ENCODE data around the gene WDFY3. TPM values are rescaled to one million over a fixed set of nuclear protein-coding genes. Genes with fewer than 3 reads are reported as not detected.

The WDFY3 gene
- total RNA-seq, 1 donor from 2014 or later: 55.8 TPM

GRCh38 chr4:84971319-84971932 is 4.9 kb upstream of the WDFY3 start:
- no peak overlapping the region for H3K27ac Mint-ChIP-seq
- Histone ChIP-seq H2AFZ (replicated peaks) (no peak overlapping the region), H3K4me1 (peaks cover 7% of the 10 kb centered on the region), H3K9me3 (ENCODE audit: low read depth) (no peaks in the 10 kb centered on the region), H3K27me3 (peaks cover 7% of the 10 kb centered on the region), H3K27ac (no peak overlapping the region), H3K9ac (no peak overlapping the region), H3F3A (ENCODE audit: low read depth) (peaks cover 8% of the 10 kb centered on the region), H4K20me1 (ENCODE audit: low read depth) (no peaks in the 10 kb centered on the region), H3K4me2 (no peak overlapping the region), H3K4me3 (no peak overlapping the region), H3K36me3 (no peaks in the 10 kb centered on the region), H3K79me2 (ENCODE audit: low read depth) (no peaks in the 10 kb centered on the region)
- TF ChIP-seq, protein P1, sequence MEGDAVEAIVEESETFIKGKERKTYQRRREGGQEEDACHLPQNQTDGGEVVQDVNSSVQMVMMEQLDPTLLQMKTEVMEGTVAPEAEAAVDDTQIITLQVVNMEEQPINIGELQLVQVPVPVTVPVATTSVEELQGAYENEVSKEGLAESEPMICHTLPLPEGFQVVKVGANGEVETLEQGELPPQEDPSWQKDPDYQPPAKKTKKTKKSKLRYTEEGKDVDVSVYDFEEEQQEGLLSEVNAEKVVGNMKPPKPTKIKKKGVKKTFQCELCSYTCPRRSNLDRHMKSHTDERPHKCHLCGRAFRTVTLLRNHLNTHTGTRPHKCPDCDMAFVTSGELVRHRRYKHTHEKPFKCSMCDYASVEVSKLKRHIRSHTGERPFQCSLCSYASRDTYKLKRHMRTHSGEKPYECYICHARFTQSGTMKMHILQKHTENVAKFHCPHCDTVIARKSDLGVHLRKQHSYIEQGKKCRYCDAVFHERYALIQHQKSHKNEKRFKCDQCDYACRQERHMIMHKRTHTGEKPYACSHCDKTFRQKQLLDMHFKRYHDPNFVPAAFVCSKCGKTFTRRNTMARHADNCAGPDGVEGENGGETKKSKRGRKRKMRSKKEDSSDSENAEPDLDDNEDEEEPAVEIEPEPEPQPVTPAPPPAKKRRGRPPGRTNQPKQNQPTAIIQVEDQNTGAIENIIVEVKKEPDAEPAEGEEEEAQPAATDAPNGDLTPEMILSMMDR (IDR thresholded peaks at IDR 0.05): peak; percentile 69
- no peak for TF ChIP-seq EZH2phosphoT487 (IDR thresholded peaks at IDR 0.05)
- no peaks in the 10 kb centered on the region for H3K36me3 Mint-ChIP-seq
- no peaks in the 10 kb centered on the region for H3K27me3 Mint-ChIP-seq (ENCODE audit: insufficient read depth, low read depth)
- DNase-seq (ENCODE audit: low spot score): peak; percentile 49
- H3K4me3 Mint-ChIP-seq: no peak overlapping the region
- peaks cover 15% of the 10 kb centered on the region for H3K4me1 Mint-ChIP-seq
- H3K9me3 Mint-ChIP-seq: no peaks in the 10 kb centered on the region

DNA sequence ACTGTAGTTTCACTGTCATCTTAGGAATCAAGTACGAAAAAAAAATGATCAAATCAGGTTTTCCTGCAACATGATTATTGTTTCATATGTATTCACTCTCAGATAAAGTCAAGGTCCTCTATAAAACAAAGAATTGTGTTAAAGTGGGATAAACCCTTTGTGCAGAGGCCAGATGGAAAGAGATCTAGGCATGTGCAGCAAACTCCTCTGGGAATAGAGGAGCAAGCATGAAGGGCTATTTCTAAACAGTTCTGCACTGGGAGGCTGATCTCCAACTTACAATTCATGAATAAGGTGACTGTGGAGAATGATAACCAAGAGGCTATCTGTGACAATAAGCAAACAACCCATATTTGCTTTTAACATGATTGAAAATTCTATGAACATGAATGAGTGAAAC is 2.4 kb upstream of the WDFY3 start:
- Mint-ChIP-seq H3K9me3 (no peaks in the 10 kb centered on the region), H3K4me3 (no peak overlapping the region), H3K36me3 (no peaks in the 10 kb centered on the region), H3K27ac (no peak overlapping the region), H3K27me3 (ENCODE audit: insufficient read depth, low read depth) (no peaks in the 10 kb centered on the region), H3K4me1 (peaks cover 24% of the 10 kb centered on the region)
- no peak overlapping the region for H3K9ac ChIP-seq
- no peak overlapping the region for H3K27ac ChIP-seq
- H3K9me3 ChIP-seq (ENCODE audit: low read depth): no peaks in the 10 kb centered on the region
- no peak overlapping the region for H2AFZ ChIP-seq (replicated peaks)
- H3F3A ChIP-seq (ENCODE audit: low read depth): peaks cover 8% of the 10 kb centered on the region
- H4K20me1 ChIP-seq (ENCODE audit: low read depth): peaks cover 11% of the 10 kb centered on the region
- peaks cover 11% of the 10 kb centered on the region for H3K4me1 ChIP-seq
- H3K27me3 ChIP-seq: peaks cover 7% of the 10 kb centered on the region
- H3K79me2 ChIP-seq (ENCODE audit: low read depth): peaks cover 21% of the 10 kb centered on the region
- H3K36me3 ChIP-seq: no peaks in the 10 kb centered on the region
- H3K4me3 ChIP-seq: no peak overlapping the region
- TF ChIP-seq, protein P1 (IDR thresholded peaks at IDR 0.05): no peak
- TF ChIP-seq EZH2 (IDR thresholded peaks at IDR 0.05) (no peak), EZH2phosphoT487 (IDR thresholded peaks at IDR 0.05) (no peak)
- DNase-seq (ENCODE audit: low spot score): no peak
- H3K4me2 ChIP-seq: no peak overlapping the region

- Histone ChIP-seq H3K27me3 (peaks cover 7% of the 10 kb centered on the region), H3K79me2 (ENCODE audit: low read depth) (peaks cover 37% of the 10 kb centered on the region), H3K36me3 (no peaks in the 10 kb centered on the region), H3K4me1 (peaks cover 12% of the 10 kb centered on the region), H3K27ac (no peak overlapping the region), H3K4me2 (peak overlapping the region; percentile 96), H2AFZ (replicated peaks) (peak overlapping the region; percentile 90), H3K4me3 (peak overlapping the region; percentile 94), H3F3A (ENCODE audit: low read depth) (peaks cover 8% of the 10 kb centered on the region), H4K20me1 (ENCODE audit: low read depth) (peaks cover 13% of the 10 kb centered on the region), H3K9me3 (ENCODE audit: low read depth) (no peaks in the 10 kb centered on the region), H3K9ac (peak overlapping the region; percentile 0)
- Mint-ChIP-seq H3K4me3 (peak overlapping the region; percentile 99), H3K27me3 (ENCODE audit: insufficient read depth, low read depth) (no peaks in the 10 kb centered on the region), H3K36me3 (peaks cover 5% of the 10 kb centered on the region), H3K27ac (peak overlapping the region; percentile 99), H3K9me3 (no peaks in the 10 kb centered on the region), H3K4me1 (peaks cover 24% of the 10 kb centered on the region)
- no peak for DNase-seq (ENCODE audit: low spot score)
- TF ChIP-seq EZH2phosphoT487 (IDR thresholded peaks at IDR 0.05): no peak
- TF ChIP-seq, protein P1 (IDR thresholded peaks at IDR 0.05): no peak
- no peak for TF ChIP-seq EZH2 (IDR thresholded peaks at IDR 0.05)
Observed at GRCh38 chr4:84967243-84967690, 777 bp upstream of the WDFY3 start.
